ENCODE measurements around the gene CFAP61. TPM values are rescaled to one million over a fixed set of nuclear protein-coding genes. Genes with fewer than 3 reads are reported as not detected.

CFAP61 gene
- total RNA-seq, 1 donor from 2014 or later, result not detected

GRCh38 chr20:20174089-20174835 lies 121.9 kb downstream of the CFAP61 start:
- TF ChIP-seq CTCF (IDR thresholded peaks at IDR 0.05), result no peak
- Histone ChIP-seq H3K4me1 (no peaks in the 10 kb centered on the region), H3K27ac (no peak overlapping the region), H3K9me3 (no peaks in the 10 kb centered on the region), H3K36me3 (no peaks in the 10 kb centered on the region), H3K4me3 (no peak overlapping the region), H3K27me3 (no peaks in the 10 kb centered on the region)
- intact Hi-C loops (cut with DNase I), result no loop called here
- DNase-seq (ENCODE audit: low spot score in 2 of 2), result no peak

GRCh38 chr20:20181322-20181721 lies 129.0 kb downstream of the CFAP61 start:
- no peak overlapping the region for H3K4me3 ChIP-seq
- no peak for DNase-seq (ENCODE audit: low spot score in 2 of 2)
- H3K9me3 ChIP-seq, result no peaks in the 10 kb centered on the region
- no peaks in the 10 kb centered on the region for H3K4me1 ChIP-seq
- no peak for TF ChIP-seq CTCF (IDR thresholded peaks at IDR 0.05)
- H3K27me3 ChIP-seq, result no peaks in the 10 kb centered on the region
- H3K27ac ChIP-seq, result no peak overlapping the region
- intact Hi-C loops (cut with DNase I), result no loop called here
- H3K36me3 ChIP-seq, result no peaks in the 10 kb centered on the region

- intact Hi-C loops (cut with DNase I), result no loop called here
- H3K4me1 ChIP-seq, result no peaks in the 10 kb centered on the region
- H3K4me3 ChIP-seq, result no peak overlapping the region
- DNase-seq (ENCODE audit: low spot score in 2 of 2), result no peak
- H3K36me3 ChIP-seq, result no peaks in the 10 kb centered on the region
- no peaks in the 10 kb centered on the region for H3K9me3 ChIP-seq
- no peak for TF ChIP-seq CTCF (IDR thresholded peaks at IDR 0.05)
- H3K27ac ChIP-seq, result no peak overlapping the region
- H3K27me3 ChIP-seq, result no peaks in the 10 kb centered on the region
Observed at GRCh38 chr20:20184149-20184548, 131.8 kb downstream of the CFAP61 start.

- H3K27me3 ChIP-seq, result no peaks in the 10 kb centered on the region
- H3K4me1 ChIP-seq, result no peaks in the 10 kb centered on the region
- H3K9me3 ChIP-seq, result no peaks in the 10 kb centered on the region
- H3K36me3 ChIP-seq, result no peaks in the 10 kb centered on the region
- DNase-seq (ENCODE audit: low spot score in 2 of 2), result no peak
- no peak overlapping the region for H3K27ac ChIP-seq
- TF ChIP-seq CTCF (IDR thresholded peaks at IDR 0.05), result no peak
- intact Hi-C loops (cut with DNase I), result no loop called here
- no peak overlapping the region for H3K4me3 ChIP-seq
Observed at GRCh38 chr20:20184706-20185105, 132.4 kb downstream of the CFAP61 start.

- no peak overlapping the region for H3K4me3 ChIP-seq
- no peaks in the 10 kb centered on the region for H3K27me3 ChIP-seq
- no peak for DNase-seq (ENCODE audit: low spot score in 2 of 2)
- no peaks in the 10 kb centered on the region for H3K36me3 ChIP-seq
- H3K27ac ChIP-seq, result no peak overlapping the region
- H3K9me3 ChIP-seq, result no peaks in the 10 kb centered on the region
- no peaks in the 10 kb centered on the region for H3K4me1 ChIP-seq
- no peak for TF ChIP-seq CTCF (IDR thresholded peaks at IDR 0.05)
- intact Hi-C loops (cut with DNase I), result no loop called here
Observed at GRCh38 chr20:20188647-20189046, 136.3 kb downstream of the CFAP61 start.

- Histone ChIP-seq H3K4me1 (no peaks in the 10 kb centered on the region), H3K36me3 (no peaks in the 10 kb centered on the region), H3K4me3 (no peak overlapping the region), H3K27ac (no peak overlapping the region), H3K27me3 (no peaks in the 10 kb centered on the region), H3K9me3 (no peaks in the 10 kb centered on the region)
- DNase-seq (ENCODE audit: low spot score in 2 of 2), result no peak
- TF ChIP-seq CTCF (IDR thresholded peaks at IDR 0.05), result no peak
- intact Hi-C loops (cut with DNase I), result no loop called here
Observed at GRCh38 chr20:20192366-20192765, 140.0 kb downstream of the CFAP61 start.

Measured in ascending aorta (tissue), 2 donors.